Measurements from ENCODE around the gene CCDC87. TPM values are rescaled to one million over a fixed set of nuclear protein-coding genes. Genes with fewer than 3 reads are reported as not detected.
A peak's percentile ranks its signal among the peaks of the same experiment; 100 is the strongest.

Gene CCDC87
- polyA plus RNA-seq, 1 experiment = 0.19 TPM

- ChIA-PET POLR2A (no interaction called here), CTCF (no interaction called here)
- TF ChIP-seq CTCF (IDR thresholded peaks at IDR 0.05; ENCODE audit: low read depth, low read length) = no peak
- no peaks in the 10 kb centered on the region for H3K27me3 ChIP-seq (ENCODE audit: control insufficient read depth, insufficient read depth, low read length)
- DNase-seq (ENCODE audit: low read depth, low spot score) = no peak
- no peak overlapping the region for H3K4me3 ChIP-seq (ENCODE audit: low read depth, low read length)
- no peak overlapping the region for H3K27ac ChIP-seq (ENCODE audit: low read depth, low read length)
- no peaks in the 10 kb centered on the region for H3K9me3 ChIP-seq (ENCODE audit: control insufficient read depth, insufficient read depth, low read length)
These were observed 7.9 kb upstream of the CCDC87 start for GRCh38 chr11:66600631-66601233.

DNA sequence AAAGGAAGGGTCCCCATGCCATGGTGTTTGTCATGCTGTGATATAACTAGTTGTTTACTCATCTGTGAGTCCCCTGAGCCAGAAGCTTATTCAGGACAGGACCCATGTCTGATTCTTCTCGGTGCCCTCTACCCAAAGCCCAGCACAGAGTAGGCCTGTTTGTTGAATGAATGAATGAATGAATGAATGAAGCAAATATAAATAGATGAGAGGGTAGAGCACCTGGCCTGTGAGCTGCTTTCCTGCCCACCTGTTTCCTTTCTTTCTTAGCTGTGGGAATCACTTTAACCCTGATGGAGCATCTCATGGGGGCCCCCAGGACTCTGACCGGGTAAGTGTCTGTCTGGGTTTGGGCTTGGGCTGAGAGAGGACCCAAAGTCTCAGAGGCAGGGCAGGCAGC, 7.4 kb upstream of the CCDC87 start:
- no peaks in the 10 kb centered on the region for H3K9me3 ChIP-seq (ENCODE audit: control insufficient read depth, insufficient read depth, low read length)
- ChIA-PET CTCF (no interaction called here), POLR2A (no interaction called here)
- no peak for DNase-seq (ENCODE audit: low read depth, low spot score)
- H3K27me3 ChIP-seq (ENCODE audit: control insufficient read depth, insufficient read depth, low read length) = no peaks in the 10 kb centered on the region
- TF ChIP-seq CTCF (IDR thresholded peaks at IDR 0.05; ENCODE audit: low read depth, low read length) = no peak
- H3K27ac ChIP-seq (ENCODE audit: low read depth, low read length) = no peak overlapping the region
- H3K4me3 ChIP-seq (ENCODE audit: low read depth, low read length) = no peak overlapping the region

DNA sequence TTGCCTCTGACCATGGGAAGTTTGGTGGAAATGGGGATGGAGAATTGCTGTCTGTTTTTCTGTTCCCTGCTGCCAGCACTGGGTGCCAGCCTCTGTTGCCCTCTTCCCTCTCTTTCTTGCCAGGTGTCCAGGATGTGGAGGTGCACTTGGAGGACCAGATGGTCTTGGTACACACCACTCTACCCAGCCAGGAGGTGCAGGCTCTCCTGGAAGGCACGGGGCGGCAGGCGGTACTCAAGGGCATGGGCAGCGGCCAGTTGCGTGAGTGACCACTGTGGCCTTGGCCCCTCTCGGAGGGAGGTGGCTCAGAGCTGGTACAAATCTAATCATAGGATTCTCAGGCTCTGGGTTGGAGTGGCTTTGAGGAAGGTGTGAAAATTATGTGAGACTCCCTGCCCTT, 6.1 kb upstream of the CCDC87 start:
- Histone ChIP-seq H3K4me3 (ENCODE audit: low read depth, low read length) (no peak overlapping the region), H3K27ac (ENCODE audit: low read depth, low read length) (no peak overlapping the region), H3K27me3 (ENCODE audit: control insufficient read depth, insufficient read depth, low read length) (no peaks in the 10 kb centered on the region), H3K9me3 (ENCODE audit: control insufficient read depth, insufficient read depth, low read length) (no peaks in the 10 kb centered on the region)
- TF ChIP-seq CTCF (IDR thresholded peaks at IDR 0.05; ENCODE audit: low read depth, low read length) = no peak
- ChIA-PET POLR2A (no interaction called here), CTCF (no interaction called here)
- no peak for DNase-seq (ENCODE audit: low read depth, low spot score)

GRCh38 chr11:66595245-66595904, 2.5 kb upstream of the CCDC87 start:
- H3K4me3 ChIP-seq (ENCODE audit: low read depth, low read length) = peak overlapping the region; percentile 27
- ChIA-PET POLR2A (interaction anchor here (0.8 to 1.5 kb wide), 3 partner anchors 11 to 43 kb away, joined by 3 to 7 read pairs (median 6); partner anchors contain the start of genes RBM14 and RBM4), CTCF (interaction anchor here (1.0 kb wide), 1 partner anchor 16 kb away, joined by 4 read pairs; no protein-coding TSS in a partner anchor)
- H3K27me3 ChIP-seq (ENCODE audit: control insufficient read depth, insufficient read depth, low read length) = peaks cover 3% of the 10 kb centered on the region
- no peak for TF ChIP-seq CTCF (IDR thresholded peaks at IDR 0.05; ENCODE audit: low read depth, low read length)
- peaks cover 20% of the 10 kb centered on the region for H3K9me3 ChIP-seq (ENCODE audit: control insufficient read depth, insufficient read depth, low read length)
- no peak for DNase-seq (ENCODE audit: low read depth, low spot score)
- H3K27ac ChIP-seq (ENCODE audit: low read depth, low read length) = peak overlapping the region; percentile 73

- ChIA-PET POLR2A (interaction anchor here (0.6 to 1.5 kb wide), 3 partner anchors 9 to 71 kb away, joined by 3 read pairs; partner anchors contain the start of gene RBM14), CTCF (interaction anchor here (1.7 kb wide), 1 partner anchor 14 kb away, joined by 6 read pairs; no protein-coding TSS in a partner anchor)
- H3K9me3 ChIP-seq (ENCODE audit: control insufficient read depth, insufficient read depth, low read length) = peaks cover 22% of the 10 kb centered on the region
- DNase-seq (ENCODE audit: low read depth, low spot score) = no peak
- TF ChIP-seq CTCF (IDR thresholded peaks at IDR 0.05; ENCODE audit: low read depth, low read length) = no peak
- H3K27me3 ChIP-seq (ENCODE audit: control insufficient read depth, insufficient read depth, low read length) = peaks cover 4% of the 10 kb centered on the region
- peak overlapping the region; percentile 85 for H3K4me3 ChIP-seq (ENCODE audit: low read depth, low read length)
- no peak overlapping the region for H3K27ac ChIP-seq (ENCODE audit: low read depth, low read length)
These were observed 787 bp upstream of the CCDC87 start for GRCh38 chr11:66593650-66594049.
